GM12878 (cell line): ENCODE measurements around the gene PRKG1. TPM values are rescaled to one million over a fixed set of nuclear protein-coding genes. Genes with fewer than 3 reads are reported as not detected.

Experiments used
- ATAC-seq: fragments of 200-7000 bp; cut with Tn5 transposase; 3 replicates; pipeline ENCODE4 v1.9.1; 2020; ENCODE audit warnings: mild to moderate bottlenecking, moderate library complexity
- BruUV-seq: library from RNA; stranded (reverse); fragments of 400-500 nt; replicated peaks from 2 replicates; lab custom pipeline; 2021; lab: Mats Ljungman, UMichigan
- CTCF ChIA-PET: fragments of 300-600 bp; sonication (Branson Sonifier 250); formaldehyde crosslinking; extraction: SDS; loops from one replicate; lab custom pipeline; 2021; ENCODE audit warnings: inconsistent platforms; lab: Yijun Ruan, JAX
- POLR2A ChIA-PET: fragments of 350-600 bp; formaldehyde crosslinking; extraction: SDS; loops from one replicate; lab custom pipeline; 2021; ENCODE audit warnings: inconsistent platforms; lab: Charles Lee
- RAD21 ChIA-PET: fragments of 300-600 bp; sonication (Branson Sonifier 250); formaldehyde crosslinking; loops from one replicate; lab custom pipeline; 2023; ENCODE audit warnings: antibody characterized with exemption; ENCODE audit not compliant: unreplicated experiment; lab: Charles Lee
- SMC1A ChIA-PET: fragments of 300-600 bp; sonication (Branson Sonifier 250); formaldehyde crosslinking; loops from one replicate; lab custom pipeline; 2023; ENCODE audit not compliant: unreplicated experiment, uncharacterized antibody; lab: Charles Lee
- DNase-seq: peaks from one replicate; pipeline ENCODE4 v3.0.0-alpha.2; 2011; ENCODE audit warnings: low read depth, low spot score
- FAIRE-seq: peaks from 3 replicates; lab custom pipeline; 2011; peaks lifted over from hg19 to GRCh38; lab: Jason Lieb, UNC
- H2AFZ ChIP-seq: 2 replicates; pipeline ENCODE4 v1.6.0; 2011; ENCODE audit warnings: low read depth, low read length, control low read depth; ENCODE audit not compliant: control insufficient read depth
- H3K27ac ChIP-seq: 2 replicates; pipeline ENCODE4 v1.5.1; 2011; ENCODE audit warnings: control low read depth; ENCODE audit not compliant: control insufficient read depth, insufficient read depth
- H3K27me3 ChIP-seq, 2 experiments: replicated peaks in 1 of 2; 2 replicates each; pipeline versions ENCODE4 v1.6.0 to v1.6.1; 2011; ENCODE audit warnings: low read length in 1 of 2; ENCODE audit not compliant: control insufficient read depth in 2 of 2, insufficient read depth in 2 of 2
- H3K36me3 ChIP-seq, 2 experiments: 2 replicates each; pipeline ENCODE4 v1.5.1; 2011; ENCODE audit warnings: low read length in 1 of 2; ENCODE audit not compliant: control insufficient read depth in 2 of 2, insufficient read depth in 2 of 2
- H3K4me1 ChIP-seq: 2 replicates; pipeline ENCODE4 v1.6.1; 2011; ENCODE audit warnings: mild to moderate bottlenecking, low read length, moderate library complexity, mixed read lengths; ENCODE audit not compliant: control insufficient read depth, insufficient read depth
- H3K4me2 ChIP-seq: 2 replicates; pipeline ENCODE4 v1.6.0; 2011; ENCODE audit warnings: control low read depth; ENCODE audit not compliant: control insufficient read depth, insufficient read depth
- H3K4me3 ChIP-seq: fragments of 200-600 bp; sonication (generic); 2 replicates; pipeline ENCODE4 v1.5.1; 2016
- H3K79me2 ChIP-seq: 2 replicates; pipeline ENCODE4 v1.6.0; 2011; ENCODE audit warnings: low read length; ENCODE audit not compliant: control insufficient read depth, insufficient read depth
- H3K9ac ChIP-seq: 2 replicates; pipeline ENCODE4 v1.8.0; 2011; ENCODE audit warnings: low read length, control low read depth, mixed read lengths; ENCODE audit not compliant: control insufficient read depth, insufficient read depth
- H3K9me3 ChIP-seq: replicated peaks from 3 replicates; pipeline ENCODE4 v1.5.1; 2011; ENCODE audit warnings: mild to moderate bottlenecking, low read length; ENCODE audit not compliant: control insufficient read depth, insufficient read depth
- H4K20me1 ChIP-seq: 2 replicates; pipeline ENCODE4 v1.6.0; 2011; ENCODE audit not compliant: control insufficient read depth, insufficient read depth
- BACH1 ChIP-seq: fragments of 450-650 bp; IDR thresholded peaks from 2 replicates; pipeline ENCODE4 v1.6.1; 2017; ENCODE audit warnings: mild to moderate bottlenecking, borderline replicate concordance
- CHD4 ChIP-seq: fragments of 200-600 bp; sonication (generic); IDR thresholded peaks from 2 replicates; pipeline ENCODE4 v1.6.1; 2016; ENCODE audit warnings: mild to moderate bottlenecking
- EP300 ChIP-seq, 2 experiments: fragments of 150-350 bp in 1 of 2; IDR thresholded peaks; 2 replicates each; pipeline ENCODE4 v1.6.1; 2011 to 2012; ENCODE audit warnings: low read depth in 2 of 2, low read length in 2 of 2, borderline replicate concordance in 1 of 2, improper control_type of control experiment in 1 of 2, inconsistent platforms in 1 of 2; ENCODE audit not compliant: control insufficient read depth in 1 of 2
- ESRRA ChIP-seq: IDR thresholded peaks from 2 replicates; pipeline ENCODE4 v1.6.1; 2012; ENCODE audit warnings: mild to moderate bottlenecking, low read length, improper control_type of control experiment
- KAT2A ChIP-seq: conservative IDR thresholded peaks from 2 replicates; pipeline ENCODE4 v1.6.1; 2011; ENCODE audit warnings: low read depth, low read length; ENCODE audit not compliant: control insufficient read depth
- MEF2B ChIP-seq: fragments of 450-650 bp; IDR thresholded peaks from 2 replicates; pipeline ENCODE4 v1.6.1; 2018; ENCODE audit warnings: mild to moderate bottlenecking, moderate library complexity; ENCODE audit not compliant: partially characterized antibody, poor library complexity, severe bottlenecking
- MYC ChIP-seq: IDR thresholded peaks from 2 replicates; pipeline ENCODE4 v1.6.1; 2011; ENCODE audit warnings: mild to moderate bottlenecking, low read length, moderate library complexity, inconsistent platforms; ENCODE audit not compliant: insufficient read depth, insufficient replicate concordance, insufficient read length, severe bottlenecking
- NBN ChIP-seq: fragments of 450-650 bp; IDR thresholded peaks from 2 replicates; pipeline ENCODE4 v1.6.1; 2016
- SREBF2 ChIP-seq: IDR thresholded peaks from 2 replicates; pipeline ENCODE4 v1.6.1; 2012; ENCODE audit warnings: mild to moderate bottlenecking, low read length
- STAT3 ChIP-seq: IDR thresholded peaks from 2 replicates; pipeline ENCODE4 v1.6.1; 2011; ENCODE audit warnings: low read depth, low read length, improper control_type of control experiment
- WGBS: methylation state at CpG from one replicate; pipeline ENCODE4 v1.1.6; 2016; ENCODE audit warnings: low lambda C conversion rate; ENCODE audit not compliant: insufficient replicate concordance, insufficient coverage; ENCODE audit errors: missing lambda C conversion rate; 5-methylcytosine and 5-hydroxymethylcytosine counted together
- in situ Hi-C: fragments of 300-500 bp; cut with MboI; formaldehyde crosslinking; loops from 9 replicates; pipeline ENCODE4 v1.14.3; 2018; ENCODE audit warnings: mixed read lengths
- intact Hi-C: fragments of 100-400 bp; cut with micrococcal nuclease; formaldehyde crosslinking; loops from one replicate; pipeline ENCODE4 v1.14.2; 2022; ENCODE audit not compliant: unreplicated experiment
- polyA plus RNA-seq, 11 experiments: library from polyadenylated mRNA; depleted of rRNA in 4 of 11; unstranded in 6 of 11; stranded (reverse) in 5 of 11; fragments of >200 nt; fragmentation: Nextera tagmentation in 4 of 11; fragmentation: Illumina TruSeq in 1 of 11; extraction: Ambion mirVana in 4 of 11; extraction: Trizol in 1 of 11; gene quantifications; 1 replicate in 1 of 11; 2 replicates in 10 of 11; pipeline versions ENCODE4 v1.2.1 to v1.2.3, GENCODE V29; 2011 to 2016; ENCODE audit warnings: inconsistent platforms in 2 of 11, missing spikeins in 2 of 11, low read depth in 1 of 11
- total RNA-seq, 4 experiments: library from RNA; depleted of rRNA in 3 of 4; stranded (reverse); fragments of >200 nt in 3 of 4; fragmentation: Illumina TruSeq in 1 of 4; extraction: Trizol in 1 of 4; gene quantifications; 2 replicates each; pipeline versions ENCODE4 v1.2.1 to v1.2.3, GENCODE V29; 2013 to 2021
- TF ChIP-seq, protein P1 (sequence below): fragments of 450-650 bp; IDR thresholded peaks from 2 replicates; pipeline ENCODE4 v1.6.1; 2017; ENCODE audit warnings: mild to moderate bottlenecking, moderate library complexity

The PRKG1 gene
- total and polyA plus RNA-seq, 10 of the 15 experiments (the other 5 are each of a cell fraction or from before 2014, with no cell fraction given): 0.04 to 0.05 TPM; not detected in 8

DNA sequence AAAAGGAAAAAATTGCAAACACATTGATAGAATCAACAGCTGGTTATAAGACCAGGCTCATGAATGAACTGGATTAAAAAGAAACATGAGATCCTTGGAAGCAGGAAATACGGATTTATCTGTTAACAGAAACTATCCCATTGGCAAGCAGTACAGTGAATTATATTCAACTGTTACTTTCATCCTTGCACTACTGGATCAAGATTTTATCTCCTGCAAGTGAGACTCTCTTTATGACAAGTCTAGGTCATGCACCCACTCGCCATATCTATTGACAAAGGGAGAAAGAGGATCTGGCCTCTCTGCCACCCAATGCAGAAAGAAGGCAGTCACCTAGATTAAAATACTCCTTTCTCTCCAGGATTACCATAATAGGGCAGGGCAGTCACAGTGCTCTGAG is 583.7 kb downstream of the PRKG1 start:
- SMC1A ChIA-PET: no interaction called here
- H3K4me3 ChIP-seq: no peak overlapping the region
- no peaks in the 10 kb centered on the region for H3K79me2 ChIP-seq
- no TSS peak for BruUV-seq
- FAIRE-seq: no peak
- H3K9ac ChIP-seq: no peak overlapping the region
- RAD21 ChIA-PET: no interaction called here
- no peak overlapping the region for H2AFZ ChIP-seq
- H3K36me3 ChIP-seq: no peaks in the 10 kb centered on the region
- intact Hi-C loops (no loop called here), in situ Hi-C loops (no loop called here)
- no peak for DNase-seq
- no peaks in the 10 kb centered on the region for H3K4me1 ChIP-seq
- POLR2A ChIA-PET: no interaction called here
- ATAC-seq: no peak
- no peaks in the 10 kb centered on the region for H4K20me1 ChIP-seq
- H3K27ac ChIP-seq: no peak overlapping the region
- TF ChIP-seq SREBF2: no peak
- no peak for TF ChIP-seq MEF2B
- H3K4me2 ChIP-seq: no peak overlapping the region
- CTCF ChIA-PET: no interaction called here
- H3K27me3 ChIP-seq: peaks cover 0 to 2% of the 10 kb centered on the region in 2 experiments; a peak in 1 of 4 replicates
- 0% methylated on average over 2 of the region's 2 CpGs for WGBS
- no peaks in the 10 kb centered on the region for H3K9me3 ChIP-seq

DNA sequence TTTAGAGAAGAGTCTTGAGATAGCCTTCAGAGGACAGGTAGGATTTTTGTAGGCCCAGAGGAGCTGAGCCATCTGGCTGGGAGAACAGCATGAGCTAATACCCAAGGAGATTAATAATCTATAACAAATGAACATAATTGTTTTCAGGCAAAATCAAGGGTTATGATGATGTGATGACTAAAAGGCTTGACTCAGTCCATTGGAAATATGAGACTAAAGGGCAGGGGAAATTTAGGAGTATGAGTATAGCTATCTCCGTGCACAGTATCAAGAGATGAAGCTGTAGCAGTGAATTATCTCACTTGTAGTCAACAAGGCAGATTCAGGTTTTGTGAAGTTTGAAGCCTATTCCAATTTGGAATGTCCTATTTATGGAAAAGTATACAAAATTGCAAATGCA is 585.1 kb downstream of the PRKG1 start:
- H4K20me1 ChIP-seq: no peaks in the 10 kb centered on the region
- no peaks in the 10 kb centered on the region for H3K36me3 ChIP-seq
- no peak overlapping the region for H3K4me2 ChIP-seq
- H3K79me2 ChIP-seq: no peaks in the 10 kb centered on the region
- DNase-seq (no peak), FAIRE-seq (no peak), ATAC-seq (no peak)
- peaks cover 0 to 2% of the 10 kb centered on the region in 2 experiments; a peak in 1 of 4 replicates for H3K27me3 ChIP-seq
- ChIA-PET CTCF (no interaction called here), POLR2A (no interaction called here), SMC1A (interaction anchor here (1.0 kb wide), 1 partner anchor 8 kb away, joined by 3 read pairs; no protein-coding TSS in a partner anchor), RAD21 (no interaction called here)
- no peaks in the 10 kb centered on the region for H3K9me3 ChIP-seq
- intact Hi-C loops (no loop called here), in situ Hi-C loops (no loop called here)
- BruUV-seq: no TSS peak
- WGBS: 0% methylated on average over 1 of the region's 1 CpG
- H3K9ac ChIP-seq: no peak overlapping the region
- H3K4me1 ChIP-seq: no peaks in the 10 kb centered on the region
- TF ChIP-seq, protein P1, sequence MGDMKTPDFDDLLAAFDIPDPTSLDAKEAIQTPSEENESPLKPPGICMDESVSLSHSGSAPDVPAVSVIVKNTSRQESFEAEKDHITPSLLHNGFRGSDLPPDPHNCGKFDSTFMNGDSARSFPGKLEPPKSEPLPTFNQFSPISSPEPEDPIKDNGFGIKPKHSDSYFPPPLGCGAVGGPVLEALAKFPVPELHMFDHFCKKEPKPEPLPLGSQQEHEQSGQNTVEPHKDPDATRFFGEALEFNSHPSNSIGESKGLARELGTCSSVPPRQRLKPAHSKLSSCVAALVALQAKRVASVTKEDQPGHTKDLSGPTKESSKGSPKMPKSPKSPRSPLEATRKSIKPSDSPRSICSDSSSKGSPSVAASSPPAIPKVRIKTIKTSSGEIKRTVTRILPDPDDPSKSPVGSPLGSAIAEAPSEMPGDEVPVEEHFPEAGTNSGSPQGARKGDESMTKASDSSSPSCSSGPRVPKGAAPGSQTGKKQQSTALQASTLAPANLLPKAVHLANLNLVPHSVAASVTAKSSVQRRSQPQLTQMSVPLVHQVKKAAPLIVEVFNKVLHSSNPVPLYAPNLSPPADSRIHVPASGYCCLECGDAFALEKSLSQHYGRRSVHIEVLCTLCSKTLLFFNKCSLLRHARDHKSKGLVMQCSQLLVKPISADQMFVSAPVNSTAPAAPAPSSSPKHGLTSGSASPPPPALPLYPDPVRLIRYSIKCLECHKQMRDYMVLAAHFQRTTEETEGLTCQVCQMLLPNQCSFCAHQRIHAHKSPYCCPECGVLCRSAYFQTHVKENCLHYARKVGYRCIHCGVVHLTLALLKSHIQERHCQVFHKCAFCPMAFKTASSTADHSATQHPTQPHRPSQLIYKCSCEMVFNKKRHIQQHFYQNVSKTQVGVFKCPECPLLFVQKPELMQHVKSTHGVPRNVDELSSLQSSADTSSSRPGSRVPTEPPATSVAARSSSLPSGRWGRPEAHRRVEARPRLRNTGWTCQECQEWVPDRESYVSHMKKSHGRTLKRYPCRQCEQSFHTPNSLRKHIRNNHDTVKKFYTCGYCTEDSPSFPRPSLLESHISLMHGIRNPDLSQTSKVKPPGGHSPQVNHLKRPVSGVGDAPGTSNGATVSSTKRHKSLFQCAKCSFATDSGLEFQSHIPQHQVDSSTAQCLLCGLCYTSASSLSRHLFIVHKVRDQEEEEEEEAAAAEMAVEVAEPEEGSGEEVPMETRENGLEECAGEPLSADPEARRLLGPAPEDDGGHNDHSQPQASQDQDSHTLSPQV: no peak
- TF ChIP-seq BACH1 (no peak), EP300 (IDR thresholded peaks at IDR 0.05; ENCODE audit: borderline replicate concordance in 1 of 2, control insufficient read depth in 1 of 2, low read depth in 2 of 2, low read length in 2 of 2) (no peak), ESRRA (no peak), KAT2A (no peak), STAT3 (no peak), MYC (no peak), CHD4 (no peak), NBN (no peak)
- no peak overlapping the region for H3K4me3 ChIP-seq
- no peak overlapping the region for H3K27ac ChIP-seq
- no peak overlapping the region for H2AFZ ChIP-seq
